GM21576 (cell line): Measurements from ENCODE around the gene SNX33.
"Not testable (repeated sequence)": the region's sequence is repeated elsewhere in the genome, so short reads cannot be mapped to it uniquely, and the experiment has no call there.

Source experiments
- ATAC-seq: cut with Tn5 transposase; IDR thresholded peaks from one replicate; pipeline ENCODE4 v1.9.1; 2021; ENCODE audit warnings: mild to moderate bottlenecking, moderate library complexity; ENCODE audit not compliant: unreplicated experiment

Gene SNX33

GRCh38 chr15:75659928-75660645, 12.4 kb downstream of the SNX33 start:
- no peak for ATAC-seq

GRCh38 chr15:75661100-75661755, 13.5 kb downstream of the SNX33 start:
- ATAC-seq = no peak

GRCh38 chr15:75661756-75662140, 14.0 kb downstream of the SNX33 start:
- no peak for ATAC-seq

GRCh38 chr15:75662823-75663519, 15.3 kb downstream of the SNX33 start:
- ATAC-seq = no peak

GRCh38 chr15:75663931-75664421, 16.3 kb downstream of the SNX33 start:
- no peak for ATAC-seq

GRCh38 chr15:75666823-75667501, 19.2 kb downstream of the SNX33 start:
- ATAC-seq = no peak

GRCh38 chr15:75669191-75669878, 21.6 kb downstream of the SNX33 start:
- ATAC-seq = no peak

GRCh38 chr15:75669879-75670212, 22.1 kb downstream of the SNX33 start:
- no peak for ATAC-seq

GRCh38 chr15:75671730-75672602, 24.3 kb downstream of the SNX33 start:
- no peak for ATAC-seq

- no peak for ATAC-seq
These were observed 25.1 kb downstream of the SNX33 start for GRCh38 chr15:75672646-75673425.

GRCh38 chr15:75673426-75674235, 25.9 kb downstream of the SNX33 start:
- no peak for ATAC-seq

- ATAC-seq = no peak
These were observed 26.7 kb downstream of the SNX33 start for GRCh38 chr15:75674366-75674765.

GRCh38 chr15:75675579-75676404, 28.1 kb downstream of the SNX33 start:
- no peak for ATAC-seq

GRCh38 chr15:75676688-75677464, 29.2 kb downstream of the SNX33 start:
- ATAC-seq = no peak

GRCh38 chr15:75677465-75678323, 30.0 kb downstream of the SNX33 start:
- ATAC-seq = no peak

GRCh38 chr15:75678324-75678690, 30.6 kb downstream of the SNX33 start:
- ATAC-seq = not testable (repeated sequence)
